ENCODE measurements around the gene GULP1. TPM values are rescaled to one million over a fixed set of nuclear protein-coding genes. Genes with fewer than 3 reads are reported as not detected.

The GULP1 gene
- total and polyA plus RNA-seq, 7 experiments from 2014 or later, result not detected

GRCh38 chr2:188518381-188518780 is 226.7 kb downstream of the GULP1 start:
- Histone ChIP-seq H3K27ac (ENCODE audit: low read depth, low read length) (no peak overlapping the region), H3K27me3 (ENCODE audit: control insufficient read depth in 2 of 2, insufficient read depth in 2 of 2, low read length in 2 of 2) (no peaks in the 10 kb centered on the region), H3K4me1 (ENCODE audit: control insufficient read depth in 2 of 2, insufficient read depth in 2 of 2, low read length in 2 of 2) (no peaks in the 10 kb centered on the region), H3K4me3 (ENCODE audit: low read length) (no peak overlapping the region), H3K9me3 (ENCODE audit: control insufficient read depth in 2 of 3, low read length in 3 of 3) (no peaks in the 10 kb centered on the region), H3K36me3 (ENCODE audit: control insufficient read depth in 2 of 3, insufficient read depth in 3 of 3, low read length in 3 of 3) (no peaks in the 10 kb centered on the region)
- POLR2A ChIA-PET, result no interaction called here
- DNase-seq (no peak), ATAC-seq (no peak)
- H3K36me3 Mint-ChIP-seq, result no peaks in the 10 kb centered on the region
- CTCF ChIA-PET, result no interaction called here
- no peak overlapping the region for H3K4me3 Mint-ChIP-seq
- peaks cover 0 to 1% (median 0%) of the 10 kb centered on the region in 11 donors for H3K9me3 Mint-ChIP-seq
- H3K27ac Mint-ChIP-seq, result no peak overlapping the region
- H3K4me1 Mint-ChIP-seq, result no peaks in the 10 kb centered on the region
- intact Hi-C loops (cut with micrococcal nuclease), result no loop called here
- peaks cover 0 to 9% (median 5%) of the 10 kb centered on the region in 5 donors for H3K27me3 Mint-ChIP-seq

DNA sequence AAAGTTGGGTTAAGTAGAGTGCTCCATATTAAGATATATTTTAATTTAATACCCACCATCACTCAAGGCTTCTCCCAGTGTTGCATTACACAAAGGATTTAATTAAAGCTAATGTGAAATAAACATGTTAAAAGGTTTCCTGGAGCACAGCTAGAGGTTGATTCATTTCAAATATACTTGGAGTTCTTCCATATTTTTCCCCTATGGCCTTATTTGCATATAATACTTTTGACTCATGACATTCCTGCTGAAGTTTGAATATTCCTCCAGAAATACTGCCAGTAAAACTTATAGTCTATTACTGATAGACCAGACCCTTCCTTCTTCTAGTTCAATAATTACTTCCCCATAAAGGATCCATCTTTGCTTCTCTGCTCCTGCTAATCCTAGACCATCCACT is 227.5 kb downstream of the GULP1 start:
- Histone ChIP-seq H3K4me3 (ENCODE audit: low read length) (no peak overlapping the region), H3K27me3 (ENCODE audit: control insufficient read depth in 2 of 2, insufficient read depth in 2 of 2, low read length in 2 of 2) (no peaks in the 10 kb centered on the region), H3K9me3 (ENCODE audit: control insufficient read depth in 2 of 3, low read length in 3 of 3) (no peaks in the 10 kb centered on the region), H3K27ac (ENCODE audit: low read depth, low read length) (no peak overlapping the region), H3K4me1 (ENCODE audit: control insufficient read depth in 2 of 2, insufficient read depth in 2 of 2, low read length in 2 of 2) (no peaks in the 10 kb centered on the region), H3K36me3 (ENCODE audit: control insufficient read depth in 2 of 3, insufficient read depth in 3 of 3, low read length in 3 of 3) (no peaks in the 10 kb centered on the region)
- intact Hi-C loops (cut with micrococcal nuclease), result no loop called here
- H3K27ac Mint-ChIP-seq, result no peak overlapping the region
- H3K4me3 Mint-ChIP-seq, result no peak overlapping the region
- H3K36me3 Mint-ChIP-seq, result no peaks in the 10 kb centered on the region
- DNase-seq, result no peak
- peaks cover 0 to 1% (median 0%) of the 10 kb centered on the region in 11 donors for H3K9me3 Mint-ChIP-seq
- POLR2A ChIA-PET, result no interaction called here
- ATAC-seq, result no peak
- H3K4me1 Mint-ChIP-seq, result no peaks in the 10 kb centered on the region
- CTCF ChIA-PET, result no interaction called here
- peaks cover 0 to 9% (median 5%) of the 10 kb centered on the region in 5 donors for H3K27me3 Mint-ChIP-seq

DNA sequence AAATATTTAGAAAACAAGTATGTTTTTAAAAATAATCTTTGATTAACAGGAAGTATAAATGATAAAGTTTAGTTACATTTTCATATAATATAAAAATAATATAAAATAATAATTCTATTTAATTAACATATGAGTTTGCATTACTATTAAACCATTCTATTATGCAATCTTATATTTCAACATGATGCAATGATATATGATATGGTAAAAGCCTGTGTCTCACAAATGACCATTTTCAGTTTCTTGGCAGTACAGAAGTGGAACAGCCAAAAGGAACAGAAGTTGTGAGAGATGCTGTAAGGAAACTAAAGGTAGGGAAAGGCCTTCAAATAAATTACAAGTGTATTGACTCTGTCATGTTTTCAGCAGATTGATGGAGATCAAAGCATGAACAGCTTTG is 230.8 kb downstream of the GULP1 start:
- CTCF ChIA-PET, result no interaction called here

DNA sequence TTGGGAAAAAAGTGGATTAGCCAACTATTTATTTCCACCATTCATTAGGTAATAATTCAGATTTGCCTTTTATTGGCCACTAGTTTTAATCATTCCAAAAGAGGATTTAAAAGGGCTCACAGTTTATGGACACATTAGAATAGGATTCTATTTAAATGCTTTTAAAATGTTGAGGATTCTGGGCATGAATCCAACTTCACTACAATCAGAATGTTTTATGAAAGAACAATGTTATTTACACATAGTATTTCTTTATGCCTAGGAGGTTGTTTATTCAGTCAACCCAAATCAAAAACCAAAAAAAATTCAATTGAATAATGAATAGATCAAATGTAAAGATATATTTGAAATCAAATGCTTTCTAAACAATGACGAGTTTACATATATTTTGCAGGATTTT is 232.2 kb downstream of the GULP1 start:
- no peak overlapping the region for H3K4me3 Mint-ChIP-seq
- H3K27me3 Mint-ChIP-seq, result peaks cover 0 to 9% (median 5%) of the 10 kb centered on the region in 5 donors
- POLR2A ChIA-PET, result no interaction called here
- no peak for ATAC-seq
- H3K9me3 Mint-ChIP-seq, result no peaks in the 10 kb centered on the region
- intact Hi-C loops (cut with micrococcal nuclease), result loop anchor here (1.0 to 10.0 kb wide), 3 partner anchors 763 to 1851 kb away; no protein-coding TSS in a partner anchor
- no peaks in the 10 kb centered on the region for H3K36me3 Mint-ChIP-seq
- DNase-seq, result no peak
- Histone ChIP-seq H3K27ac (ENCODE audit: low read depth, low read length) (no peak overlapping the region), H3K27me3 (ENCODE audit: control insufficient read depth in 2 of 2, insufficient read depth in 2 of 2, low read length in 2 of 2) (no peaks in the 10 kb centered on the region), H3K4me3 (ENCODE audit: low read length) (no peak overlapping the region), H3K36me3 (ENCODE audit: control insufficient read depth in 2 of 3, insufficient read depth in 3 of 3, low read length in 3 of 3) (no peaks in the 10 kb centered on the region), H3K4me1 (ENCODE audit: control insufficient read depth in 2 of 2, insufficient read depth in 2 of 2, low read length in 2 of 2) (no peaks in the 10 kb centered on the region), H3K9me3 (ENCODE audit: control insufficient read depth in 2 of 3, low read length in 3 of 3) (no peaks in the 10 kb centered on the region)
- no peaks in the 10 kb centered on the region for H3K4me1 Mint-ChIP-seq
- CTCF ChIA-PET, result no interaction called here
- no peak overlapping the region for H3K27ac Mint-ChIP-seq

More for the DNA sequence above, 230.8 kb downstream of the GULP1 start:
- no peak for DNase-seq
- POLR2A ChIA-PET, result no interaction called here
- ATAC-seq, result no peak
- Mint-ChIP-seq H3K36me3 (no peaks in the 10 kb centered on the region), H3K9me3 (peaks cover 0 to 1% (median 0%) of the 10 kb centered on the region in 11 donors), H3K27ac (no peak overlapping the region), H3K4me3 (no peak overlapping the region), H3K27me3 (peaks cover 0 to 9% (median 5%) of the 10 kb centered on the region in 5 donors), H3K4me1 (no peaks in the 10 kb centered on the region)
- Histone ChIP-seq H3K4me1 (ENCODE audit: control insufficient read depth in 2 of 2, insufficient read depth in 2 of 2, low read length in 2 of 2) (no peaks in the 10 kb centered on the region), H3K4me3 (ENCODE audit: low read length) (no peak overlapping the region), H3K27me3 (ENCODE audit: control insufficient read depth in 2 of 2, insufficient read depth in 2 of 2, low read length in 2 of 2) (no peaks in the 10 kb centered on the region), H3K27ac (ENCODE audit: low read depth, low read length) (no peak overlapping the region), H3K9me3 (ENCODE audit: control insufficient read depth in 2 of 3, low read length in 3 of 3) (no peaks in the 10 kb centered on the region), H3K36me3 (ENCODE audit: control insufficient read depth in 2 of 3, insufficient read depth in 3 of 3, low read length in 3 of 3) (no peaks in the 10 kb centered on the region)
- intact Hi-C loops (cut with micrococcal nuclease), result loop anchor here (5.0 to 10.0 kb wide), 2 partner anchors 765 to 1852 kb away; no protein-coding TSS in a partner anchor

DNA sequence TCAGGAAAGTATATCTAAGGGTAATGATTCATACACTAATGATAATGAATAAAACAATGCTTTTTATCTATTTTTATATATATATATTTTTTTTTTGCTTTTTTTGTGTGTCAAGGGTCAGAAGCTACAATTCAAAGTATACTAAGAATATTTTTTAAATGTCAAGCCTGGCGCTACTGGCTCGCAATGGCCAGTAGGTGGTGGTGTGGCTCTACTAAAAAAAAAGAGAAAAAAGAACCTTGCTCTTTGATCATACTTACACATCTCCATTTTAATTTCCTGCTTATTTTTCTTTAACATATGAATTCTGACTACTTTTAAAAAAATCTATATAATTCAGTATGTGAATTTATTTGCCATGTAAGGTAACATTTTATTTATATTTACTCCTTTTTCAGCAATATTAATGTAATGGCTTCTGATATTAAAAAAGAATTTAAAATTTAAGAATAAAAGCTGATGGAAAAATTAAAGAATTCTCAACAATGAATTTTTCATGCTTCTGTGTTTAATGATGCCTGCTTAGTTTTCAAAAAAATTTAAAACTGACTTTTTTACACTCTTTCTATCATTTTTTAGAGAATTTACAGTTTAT is 232.9 kb downstream of the GULP1 start:
- CTCF ChIA-PET, result interaction anchor here (0.7 kb wide), 1 partner anchor 1920 kb away, joined by 3 read pairs; no protein-coding TSS in a partner anchor

GRCh38 chr2:188526701-188527100 is 235.0 kb downstream of the GULP1 start:
- Histone ChIP-seq H3K27me3 (ENCODE audit: control insufficient read depth in 2 of 2, insufficient read depth in 2 of 2, low read length in 2 of 2) (no peaks in the 10 kb centered on the region), H3K36me3 (ENCODE audit: control insufficient read depth in 2 of 3, insufficient read depth in 3 of 3, low read length in 3 of 3) (no peaks in the 10 kb centered on the region), H3K9me3 (ENCODE audit: control insufficient read depth in 2 of 3, low read length in 3 of 3) (no peaks in the 10 kb centered on the region), H3K4me1 (ENCODE audit: control insufficient read depth in 2 of 2, insufficient read depth in 2 of 2, low read length in 2 of 2) (no peaks in the 10 kb centered on the region), H3K4me3 (ENCODE audit: low read length) (no peak overlapping the region), H3K27ac (ENCODE audit: low read depth, low read length) (no peak overlapping the region)
- Mint-ChIP-seq H3K27ac (no peak overlapping the region), H3K4me1 (no peaks in the 10 kb centered on the region), H3K4me3 (no peak overlapping the region), H3K36me3 (no peaks in the 10 kb centered on the region), H3K9me3 (no peaks in the 10 kb centered on the region), H3K27me3 (no peaks in the 10 kb centered on the region)
- ATAC-seq (no peak), DNase-seq (no peak)
- ChIA-PET CTCF (no interaction called here), POLR2A (no interaction called here)
- intact Hi-C loops (cut with micrococcal nuclease), result loop anchor here in 1 of 2 donors (10.0 kb wide), 1 partner anchor 1848 kb away; no protein-coding TSS in a partner anchor

More for the DNA sequence above, 232.9 kb downstream of the GULP1 start:
- peak in 6 of 9 donors; percentile 4 to 40 (median 27) for DNase-seq
- no peak overlapping the region for H3K27ac ChIP-seq (ENCODE audit: low read depth, low read length)
- H3K36me3 Mint-ChIP-seq, result no peaks in the 10 kb centered on the region
- H3K4me3 Mint-ChIP-seq, result no peak overlapping the region
- peak; percentile 61 for ATAC-seq
- no peaks in the 10 kb centered on the region for H3K36me3 ChIP-seq (ENCODE audit: control insufficient read depth in 2 of 3, insufficient read depth in 3 of 3, low read length in 3 of 3)
- H3K4me3 ChIP-seq (ENCODE audit: low read length), result no peak overlapping the region
- no peaks in the 10 kb centered on the region for H3K9me3 Mint-ChIP-seq
- intact Hi-C loops (cut with micrococcal nuclease), result loop anchor here (1.0 to 10.0 kb wide), 3 partner anchors 763 to 1850 kb away; no protein-coding TSS in a partner anchor
- H3K9me3 ChIP-seq (ENCODE audit: control insufficient read depth in 2 of 3, low read length in 3 of 3), result no peaks in the 10 kb centered on the region
- no peaks in the 10 kb centered on the region for H3K4me1 Mint-ChIP-seq
- peaks cover 0 to 5% (median 2%) of the 10 kb centered on the region in 5 donors for H3K27me3 Mint-ChIP-seq
- no peaks in the 10 kb centered on the region for H3K4me1 ChIP-seq (ENCODE audit: control insufficient read depth in 2 of 2, insufficient read depth in 2 of 2, low read length in 2 of 2)
- no peaks in the 10 kb centered on the region for H3K27me3 ChIP-seq (ENCODE audit: control insufficient read depth in 2 of 2, insufficient read depth in 2 of 2, low read length in 2 of 2)
- POLR2A ChIA-PET, result no interaction called here
- no peak overlapping the region for H3K27ac Mint-ChIP-seq

DNA sequence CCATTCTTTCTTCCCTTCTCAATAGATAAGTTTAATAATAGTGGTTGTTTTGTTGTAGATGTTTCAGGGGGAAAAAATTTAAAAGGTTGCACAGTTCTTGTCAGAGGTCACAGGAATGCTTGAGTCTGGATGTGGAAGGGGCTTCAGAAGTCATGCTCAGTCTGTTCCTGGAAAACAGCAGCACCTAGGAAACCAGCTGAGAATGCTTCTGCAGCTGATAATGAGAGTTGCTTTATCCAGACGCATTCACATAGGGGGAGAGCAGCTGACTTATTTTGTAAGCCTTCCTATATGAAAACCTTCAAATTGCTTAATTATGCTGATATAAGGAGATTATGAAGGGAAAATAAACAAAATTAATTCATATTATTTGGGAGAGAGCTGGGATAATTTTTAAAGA is 235.5 kb downstream of the GULP1 start:
- H3K27me3 ChIP-seq (ENCODE audit: control insufficient read depth in 2 of 2, insufficient read depth in 2 of 2, low read length in 2 of 2), result no peaks in the 10 kb centered on the region
- intact Hi-C loops (cut with micrococcal nuclease), result loop anchor here in 1 of 2 donors (10.0 kb wide), 1 partner anchor 1848 kb away; no protein-coding TSS in a partner anchor
- H3K27ac ChIP-seq (ENCODE audit: low read depth, low read length), result no peak overlapping the region
- no peaks in the 10 kb centered on the region for H3K36me3 ChIP-seq (ENCODE audit: control insufficient read depth in 2 of 3, insufficient read depth in 3 of 3, low read length in 3 of 3)
- ChIA-PET CTCF (no interaction called here), POLR2A (no interaction called here)
- no peak overlapping the region for H3K4me3 ChIP-seq (ENCODE audit: low read length)
- no peaks in the 10 kb centered on the region for H3K9me3 ChIP-seq (ENCODE audit: control insufficient read depth in 2 of 3, low read length in 3 of 3)
- Mint-ChIP-seq H3K36me3 (no peaks in the 10 kb centered on the region), H3K9me3 (no peaks in the 10 kb centered on the region), H3K4me3 (no peak overlapping the region), H3K27ac (no peak overlapping the region), H3K27me3 (no peaks in the 10 kb centered on the region), H3K4me1 (no peaks in the 10 kb centered on the region)
- no peak for DNase-seq
- H3K4me1 ChIP-seq (ENCODE audit: control insufficient read depth in 2 of 2, insufficient read depth in 2 of 2, low read length in 2 of 2), result no peaks in the 10 kb centered on the region
- ATAC-seq, result no peak
